SH-SY5Y (cell line): ENCODE measurements around the gene ERICH4.

Experiments used
- GATA2 ChIP-seq: IDR thresholded peaks from 2 replicates; pipeline ENCODE4 v1.6.1; 2011; ENCODE audit warnings: mild to moderate bottlenecking, low read depth, low read length
- GATA3 ChIP-seq: IDR thresholded peaks from 2 replicates; pipeline ENCODE4 v1.6.1; 2011; ENCODE audit warnings: low read depth, mild to moderate bottlenecking, low read length, moderate library complexity

DNA sequence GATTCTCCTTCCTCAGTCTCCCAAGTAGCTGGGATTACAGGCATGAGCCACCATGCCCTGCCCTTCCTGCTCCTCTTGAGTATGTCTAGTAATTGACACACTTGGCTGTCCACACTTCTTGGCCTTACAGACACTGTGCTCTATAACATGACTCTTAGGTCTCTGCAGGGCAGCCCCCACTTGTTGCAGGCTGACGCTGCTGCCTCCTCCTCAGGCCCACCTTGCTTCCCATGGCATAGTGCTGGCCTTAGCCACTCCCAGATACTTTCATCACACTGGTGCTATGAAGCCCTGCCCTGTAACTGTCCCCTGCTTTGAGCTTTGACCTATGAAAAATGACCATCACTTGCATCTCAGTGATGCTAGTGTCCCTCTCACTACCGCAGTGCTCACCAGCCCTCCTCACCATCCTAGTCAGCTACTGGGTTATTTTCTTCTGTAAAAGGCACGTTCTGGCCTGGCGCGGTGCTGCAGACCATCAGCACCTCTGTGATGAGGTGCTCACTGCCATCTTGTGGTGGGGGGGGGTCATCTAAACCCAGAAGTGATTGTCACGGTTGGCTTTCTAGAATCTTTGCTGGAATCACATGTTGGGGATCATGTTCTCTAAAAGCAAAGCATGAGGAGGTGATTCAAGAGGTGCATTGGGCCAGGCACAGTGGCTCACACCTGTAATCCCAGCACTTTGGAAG lies 9.8 kb downstream of the ERICH4 start:
- TF ChIP-seq GATA2 (no peak), GATA3 (no peak)
